AG04450 (cell line): ENCODE measurements around the gene TOP3B. TPM values are rescaled to one million over a fixed set of nuclear protein-coding genes. Genes with fewer than 3 reads are reported as not detected.

ENCODE experiments used
- CTCF ChIA-PET: fragments of 300-600, 350-600 bp; formaldehyde crosslinking; extraction: SDS; loops from one replicate; lab custom pipeline; 2022; ENCODE audit warnings: antibody characterized with exemption, inconsistent platforms; lab: Charles Lee
- POLR2A ChIA-PET: fragments of 350-600 bp; formaldehyde crosslinking; extraction: SDS; loops from one replicate; lab custom pipeline; 2021; ENCODE audit warnings: antibody characterized with exemption, inconsistent platforms; lab: Yijun Ruan, JAX
- DNase-seq: peaks from one replicate; pipeline ENCODE4 v3.0.0-alpha.2; 2011; ENCODE audit warnings: low read depth, low spot score
- H3K27ac ChIP-seq: one replicate; pipeline ENCODE4 v1.5.1; 2012; ENCODE audit warnings: low read depth, low read length, control low read depth
- H3K27me3 ChIP-seq: one replicate; pipeline ENCODE4 v1.6.0; 2012; ENCODE audit warnings: low read length; ENCODE audit not compliant: control insufficient read depth, insufficient read depth
- H3K4me3 ChIP-seq: 2 replicates; pipeline ENCODE4 v1.5.1; 2011; ENCODE audit warnings: mild to moderate bottlenecking, low read depth, low read length, control low read depth
- H3K9me3 ChIP-seq: 2 replicates; pipeline ENCODE4 v1.5.1; 2012; ENCODE audit warnings: low read length; ENCODE audit not compliant: control insufficient read depth, insufficient read depth
- polyA plus RNA-seq: library from polyadenylated mRNA; depleted of rRNA; stranded (reverse); fragments of >200 nt; gene quantifications from 2 replicates; pipeline ENCODE4 v1.2.3, GENCODE V29; 2011
- TF ChIP-seq, protein P1 (sequence below): IDR thresholded peaks from 2 replicates; pipeline ENCODE4 v1.5.1; 2011; ENCODE audit warnings: low read depth, low read length, control low read depth, inconsistent platforms

TOP3B gene
- polyA plus RNA-seq, 1 experiment, result 10.3 TPM

- ChIA-PET POLR2A (no interaction called here), CTCF (interaction anchor here (0.9 kb wide), 1 partner anchor 9 kb away, joined by 4 read pairs; no protein-coding TSS in a partner anchor)
- Histone ChIP-seq H3K27me3 (no peaks in the 10 kb centered on the region), H3K27ac (no peak overlapping the region), H3K4me3 (no peak overlapping the region), H3K9me3 (no peaks in the 10 kb centered on the region)
- TF ChIP-seq, protein P1, sequence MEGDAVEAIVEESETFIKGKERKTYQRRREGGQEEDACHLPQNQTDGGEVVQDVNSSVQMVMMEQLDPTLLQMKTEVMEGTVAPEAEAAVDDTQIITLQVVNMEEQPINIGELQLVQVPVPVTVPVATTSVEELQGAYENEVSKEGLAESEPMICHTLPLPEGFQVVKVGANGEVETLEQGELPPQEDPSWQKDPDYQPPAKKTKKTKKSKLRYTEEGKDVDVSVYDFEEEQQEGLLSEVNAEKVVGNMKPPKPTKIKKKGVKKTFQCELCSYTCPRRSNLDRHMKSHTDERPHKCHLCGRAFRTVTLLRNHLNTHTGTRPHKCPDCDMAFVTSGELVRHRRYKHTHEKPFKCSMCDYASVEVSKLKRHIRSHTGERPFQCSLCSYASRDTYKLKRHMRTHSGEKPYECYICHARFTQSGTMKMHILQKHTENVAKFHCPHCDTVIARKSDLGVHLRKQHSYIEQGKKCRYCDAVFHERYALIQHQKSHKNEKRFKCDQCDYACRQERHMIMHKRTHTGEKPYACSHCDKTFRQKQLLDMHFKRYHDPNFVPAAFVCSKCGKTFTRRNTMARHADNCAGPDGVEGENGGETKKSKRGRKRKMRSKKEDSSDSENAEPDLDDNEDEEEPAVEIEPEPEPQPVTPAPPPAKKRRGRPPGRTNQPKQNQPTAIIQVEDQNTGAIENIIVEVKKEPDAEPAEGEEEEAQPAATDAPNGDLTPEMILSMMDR, result no peak
- DNase-seq, result no peak
Observed at GRCh38 chr22:21931056-21931455, 51.5 kb downstream of the TOP3B start.

- Histone ChIP-seq H3K9me3 (no peaks in the 10 kb centered on the region), H3K27ac (no peak overlapping the region), H3K4me3 (no peak overlapping the region), H3K27me3 (no peaks in the 10 kb centered on the region)
- ChIA-PET CTCF (no interaction called here), POLR2A (interaction anchor here (0.6 kb wide), 1 partner anchor 70 kb away, joined by 3 read pairs; no protein-coding TSS in a partner anchor)
- no peak for DNase-seq
- TF ChIP-seq, protein P1, result no peak
Observed at GRCh38 chr22:21929253-21929652, 53.3 kb downstream of the TOP3B start.

DNA sequence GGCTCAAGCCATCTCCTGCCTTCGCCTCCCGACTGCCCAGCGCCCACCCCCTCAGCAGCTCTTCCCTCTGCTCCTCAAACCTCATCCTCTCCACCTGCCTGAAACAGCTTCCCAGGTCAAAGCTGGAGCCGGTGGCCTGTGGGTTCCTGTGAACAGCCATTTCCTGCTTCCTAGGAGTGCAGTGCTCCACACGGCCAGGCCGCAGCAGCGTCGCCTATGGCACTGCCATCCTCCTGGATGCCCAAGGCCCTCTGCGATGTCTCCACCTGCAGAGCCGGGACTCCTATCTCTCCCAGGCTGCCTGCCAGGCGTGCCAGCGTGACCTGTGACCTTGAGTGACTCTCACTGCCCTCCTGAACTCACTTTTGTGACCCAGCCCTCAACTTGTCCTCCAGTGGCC is 54.5 kb downstream of the TOP3B start:
- CTCF ChIA-PET, result interaction anchor here (0.6 to 1.2 kb wide), 2 partner anchors 10 to 274 kb away, joined by 3 to 4 read pairs; no protein-coding TSS in a partner anchor
- POLR2A ChIA-PET, result no interaction called here
- Histone ChIP-seq H3K27ac (no peak overlapping the region), H3K27me3 (no peaks in the 10 kb centered on the region), H3K9me3 (no peaks in the 10 kb centered on the region), H3K4me3 (no peak overlapping the region)
- DNase-seq, result no peak
- TF ChIP-seq, protein P1, result no peak

DNA sequence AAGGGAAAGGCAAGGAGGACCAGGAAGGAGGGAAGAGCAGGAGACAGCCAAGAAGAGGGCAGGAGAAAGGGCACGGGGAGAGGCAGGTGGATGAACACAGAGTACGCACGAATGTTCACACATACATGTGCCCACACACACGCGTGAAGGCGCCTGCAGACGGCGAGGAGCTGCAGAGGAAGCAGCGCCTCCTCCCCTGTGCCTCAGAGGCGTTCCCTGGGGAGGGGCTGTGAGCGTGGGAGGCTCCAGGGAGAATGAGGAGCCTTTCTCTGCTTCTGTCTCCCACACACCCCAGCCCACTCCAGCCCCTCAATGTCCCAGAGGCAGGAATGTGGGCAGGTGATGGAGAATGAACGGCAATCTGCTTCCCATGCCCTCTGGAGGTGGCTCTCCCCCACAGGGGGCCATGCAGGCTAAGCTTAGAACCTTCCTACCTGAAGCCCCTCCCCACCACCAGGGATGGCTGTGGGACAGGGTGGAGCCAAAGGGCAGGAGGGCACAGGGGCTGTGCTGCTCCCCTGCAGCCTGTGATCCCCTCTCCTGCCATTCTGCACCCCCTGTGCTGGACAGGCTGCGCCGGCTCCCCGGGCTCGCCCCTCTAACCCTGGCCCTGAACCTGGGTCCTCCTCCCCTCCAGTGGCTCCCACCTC is 55.3 kb downstream of the TOP3B start:
- TF ChIP-seq, protein P1, result no peak
- ChIA-PET CTCF (interaction anchor here (0.5 to 1.2 kb wide), 2 partner anchors 11 to 192 kb away, joined by 4 read pairs; no protein-coding TSS in a partner anchor), POLR2A (no interaction called here)
- no peaks in the 10 kb centered on the region for H3K27me3 ChIP-seq
- H3K4me3 ChIP-seq, result no peak overlapping the region
- H3K9me3 ChIP-seq, result no peaks in the 10 kb centered on the region; the same call in 1 of the 2 replicates
- no peak overlapping the region for H3K27ac ChIP-seq
- DNase-seq, result no peak

GRCh38 chr22:21926728-21927127 is 55.9 kb downstream of the TOP3B start:
- CTCF ChIA-PET, result interaction anchor here (1.2 kb wide), 1 partner anchor 11 kb away, joined by 4 read pairs; no protein-coding TSS in a partner anchor
- H3K27me3 ChIP-seq, result no peaks in the 10 kb centered on the region
- POLR2A ChIA-PET, result no interaction called here
- no peak overlapping the region for H3K4me3 ChIP-seq
- H3K27ac ChIP-seq, result no peak overlapping the region
- DNase-seq, result no peak
- TF ChIP-seq, protein P1, result no peak
- H3K9me3 ChIP-seq, result no peaks in the 10 kb centered on the region; the same call in 1 of the 2 replicates
